Measurements from ENCODE around the gene KLHL29. TPM values are rescaled to one million over a fixed set of nuclear protein-coding genes. Genes with fewer than 3 reads are reported as not detected.

KLHL29 gene
- total and polyA plus RNA-seq, 2 experiments from 2014 or later = 1.5 to 6.5 TPM

GRCh38 chr2:23346781-23347180, 38.2 kb upstream of the KLHL29 start:
- Mint-ChIP-seq H3K9me3 (peaks cover 8% of the 10 kb centered on the region), H3K36me3 (ENCODE audit: low read depth) (no peaks in the 10 kb centered on the region; the same call in 2 of the 3 replicates), H3K27ac (no peak overlapping the region), H3K27me3 (ENCODE audit: insufficient read depth, low read depth, poor library complexity) (peaks cover 10% of the 10 kb centered on the region), H3K4me3 (no peak overlapping the region), H3K4me1 (no peaks in the 10 kb centered on the region; the same call in 2 of the 3 replicates)
- Histone ChIP-seq H3K4me2 (no peak overlapping the region), H3F3A (replicated peaks; ENCODE audit: low read depth) (no peaks in the 10 kb centered on the region), H3K79me2 (replicated peaks; ENCODE audit: insufficient read depth) (no peaks in the 10 kb centered on the region), H3K4me1 (ENCODE audit: insufficient read depth) (peaks cover 3% of the 10 kb centered on the region; the same call in 1 of the 2 replicates), H3K27ac (ENCODE audit: low read depth) (no peak overlapping the region), H2AFZ (no peak overlapping the region), H3K9me2 (ENCODE audit: insufficient read depth) (peaks cover 11% of the 10 kb centered on the region; the same call in 1 of the 2 replicates), H3K27me3 (ENCODE audit: insufficient read depth) (no peaks in the 10 kb centered on the region), H3K4me3 (no peak overlapping the region), H3K36me3 (ENCODE audit: insufficient read depth) (no peaks in the 10 kb centered on the region), H4K20me1 (replicated peaks; ENCODE audit: insufficient read depth) (no peaks in the 10 kb centered on the region)
- ATAC-seq = no peak
- DNase-seq (ENCODE audit: low spot score) = no peak
- TF ChIP-seq EZH2 (IDR thresholded peaks at IDR 0.05; ENCODE audit: low read depth, unreplicated experiment) (no peak), STAT1 (IDR thresholded peaks at IDR 0.05; ENCODE audit: unreplicated experiment) (no peak), ZNF462 (CRISPR knock-in tag; IDR thresholded peaks at IDR 0.05) (no peak), ZNF331 (CRISPR knock-in tag; IDR thresholded peaks at IDR 0.05; ENCODE audit: low read depth) (no peak), NANOG (IDR thresholded peaks at IDR 0.05; ENCODE audit: borderline replicate concordance) (no peak), ZNF114 (CRISPR knock-in tag; IDR thresholded peaks at IDR 0.05) (no peak), CREB1 (CRISPR knock-in tag; IDR thresholded peaks at IDR 0.05; ENCODE audit: low read depth) (no peak), REST (IDR thresholded peaks at IDR 0.05; ENCODE audit: unreplicated experiment) (no peak), EZH2phosphoT487 (IDR thresholded peaks at IDR 0.05; ENCODE audit: unreplicated experiment) (no peak), ETS1 (IDR thresholded peaks at IDR 0.05) (no peak), JUNB (IDR thresholded peaks at IDR 0.05; ENCODE audit: unreplicated experiment) (no peak), CTCF (conservative IDR thresholded peaks at IDR 0.05; ENCODE audit: low read depth in 2 of 2) (no peak), POLR2AphosphoS5 (IDR thresholded peaks at IDR 0.05; ENCODE audit: low read depth) (no peak)
